HG03378 (cell line): ENCODE measurements around the gene IYD.

Experiments used
- ATAC-seq: cut with Tn5 transposase; IDR thresholded peaks from one replicate; pipeline ENCODE4 v1.9.1; 2021; ENCODE audit warnings: mild to moderate bottlenecking, moderate library complexity; ENCODE audit not compliant: unreplicated experiment

The IYD gene

GRCh38 chr6:150394053-150394898, 25.5 kb downstream of the IYD start:
- ATAC-seq: no peak

- ATAC-seq: no peak
These were observed 26.1 kb downstream of the IYD start for GRCh38 chr6:150394899-150395295.

GRCh38 chr6:150395388-150396009, 26.7 kb downstream of the IYD start:
- ATAC-seq: no peak

- ATAC-seq: no peak
These were observed 34.8 kb downstream of the IYD start for GRCh38 chr6:150403458-150404246.

GRCh38 chr6:150406948-150407347, 38.1 kb downstream of the IYD start:
- no peak for ATAC-seq

GRCh38 chr6:150408842-150409241, 40.0 kb downstream of the IYD start:
- no peak for ATAC-seq

- no peak for ATAC-seq
These were observed 40.8 kb downstream of the IYD start for GRCh38 chr6:150409576-150410066.

- no peak for ATAC-seq
These were observed 41.6 kb downstream of the IYD start for GRCh38 chr6:150410399-150410798.

- ATAC-seq: no peak
These were observed 42.1 kb downstream of the IYD start for GRCh38 chr6:150410906-150411305.

- no peak for ATAC-seq
These were observed 43.4 kb downstream of the IYD start for GRCh38 chr6:150412221-150412620.

- no peak for ATAC-seq
These were observed 44.4 kb downstream of the IYD start for GRCh38 chr6:150413198-150413597.

GRCh38 chr6:150413781-150414281, 45.0 kb downstream of the IYD start:
- no peak for ATAC-seq

- ATAC-seq: no peak
These were observed 47.3 kb downstream of the IYD start for GRCh38 chr6:150416128-150416527.

GRCh38 chr6:150417250-150417649, 48.4 kb downstream of the IYD start:
- ATAC-seq: no peak

GRCh38 chr6:150417899-150418826, 49.4 kb downstream of the IYD start:
- ATAC-seq: peak; percentile 81

- no peak for ATAC-seq
These were observed 50.2 kb downstream of the IYD start for GRCh38 chr6:150418827-150419594.

GRCh38 chr6:150420428-150420827, 51.6 kb downstream of the IYD start:
- no peak for ATAC-seq

GRCh38 chr6:150420926-150421325, 52.1 kb downstream of the IYD start:
- ATAC-seq: no peak

- no peak for ATAC-seq
These were observed 56.7 kb downstream of the IYD start for GRCh38 chr6:150425508-150425907.
